K562 (cell line): ENCODE results near the gene SPIB. TPM values are rescaled to one million over a fixed set of nuclear protein-coding genes. Genes with fewer than 3 reads are reported as not detected.

Source experiments
- CBX1 ChIP-seq: sonication (generic); IDR thresholded peaks from 2 replicates; pipeline ENCODE4 v1.6.1; 2016; ENCODE audit warnings: antibody characterized with exemption, low read depth, mild to moderate bottlenecking
- CBX3 ChIP-seq, 2 experiments: IDR thresholded peaks; 1 replicate in 1 of 2; 2 replicates in 1 of 2; pipeline ENCODE4 v1.6.1; 2012; ENCODE audit warnings: inconsistent platforms in 2 of 2, low read length in 2 of 2, borderline replicate concordance in 1 of 2, control low read depth in 1 of 2
- CREB3 ChIP-seq: fragments of 450-650 bp; conservative IDR thresholded peaks from 2 replicates; pipeline ENCODE4 v1.6.1; 2016; ENCODE audit warnings: missing genetic modification characterization, low read depth, mild to moderate bottlenecking, missing compliant biosample characterization, moderate library complexity
- DNMT1 ChIP-seq: fragments of 450-650 bp; IDR thresholded peaks from 2 replicates; pipeline ENCODE4 v1.6.1; 2016; ENCODE audit warnings: antibody characterized with exemption, mild to moderate bottlenecking
- GABPB2 ChIP-seq: fragments of 250-450 bp; sonication (Bioruptor Pico); conservative IDR thresholded peaks from 2 replicates; pipeline ENCODE4 v1.5.1; 2021; ENCODE audit warnings: mild to moderate bottlenecking
- MBD2 ChIP-seq: sonication (generic); IDR thresholded peaks from 2 replicates; pipeline ENCODE4 v1.6.1; 2016; ENCODE audit warnings: low read depth, borderline replicate concordance
- MCM5 ChIP-seq: fragments of 450-650 bp; IDR thresholded peaks from 2 replicates; pipeline ENCODE4 v1.6.1; 2016; ENCODE audit warnings: low read depth
- NFYB ChIP-seq: IDR thresholded peaks from 2 replicates; pipeline ENCODE4 v1.6.1; 2011; ENCODE audit warnings: mild to moderate bottlenecking, moderate library complexity; ENCODE audit not compliant: insufficient read length; ENCODE audit errors: extremely low read depth
- NRF1 ChIP-seq, 2 experiments: fragments of 450-650 bp; IDR thresholded peaks in 1 of 2; conservative IDR thresholded peaks in 1 of 2; 2 replicates each; pipeline ENCODE4 v1.6.1; 2014; ENCODE audit warnings: mild to moderate bottlenecking in 2 of 2
- PHF8 ChIP-seq: fragments of 200-600 bp; sonication (generic); IDR thresholded peaks from 2 replicates; pipeline ENCODE4 v1.6.1; 2012; ENCODE audit warnings: mixed run types, mild to moderate bottlenecking, inconsistent platforms, low read length, moderate library complexity, borderline replicate concordance
- POLR2AphosphoS5 ChIP-seq: IDR thresholded peaks from 2 replicates; pipeline ENCODE4 v1.6.1; 2011; ENCODE audit warnings: mild to moderate bottlenecking, low read depth, low read length, moderate library complexity; ENCODE audit not compliant: control insufficient read depth, insufficient read depth
- POLR2G ChIP-seq: fragments of 200-400 bp; formaldehyde crosslinking; IDR thresholded peaks from 2 replicates; pipeline ENCODE4 v1.6.1; 2017; ENCODE audit warnings: low read depth, mild to moderate bottlenecking, antibody characterized with exemption, low read length, moderate library complexity
- RBFOX2 ChIP-seq: fragments of 200-400 bp; formaldehyde crosslinking; IDR thresholded peaks from 2 replicates; pipeline ENCODE4 v1.6.1; 2017; ENCODE audit warnings: low read depth, mild to moderate bottlenecking, low read length, moderate library complexity
- ZBTB17 ChIP-seq: fragments of 450-650 bp; formaldehyde crosslinking; IDR thresholded peaks from 2 replicates; pipeline ENCODE4 v1.4.0; 2020; ENCODE audit warnings: mild to moderate bottlenecking
- ZBTB33 ChIP-seq: sonication (generic); formaldehyde crosslinking; IDR thresholded peaks from 2 replicates; pipeline ENCODE4 v1.8.1; 2023; ENCODE audit warnings: mild to moderate bottlenecking, missing genetic modification reagents
- ZBTB34 ChIP-seq: fragments of 250-450 bp; sonication (Bioruptor Pico); IDR thresholded peaks from 2 replicates; pipeline ENCODE4 v1.8.0; 2021; ENCODE audit warnings: mild to moderate bottlenecking, moderate library complexity
- ZFP30 ChIP-seq: fragments of 250-450 bp; sonication (Bioruptor Pico); IDR thresholded peaks from 2 replicates; pipeline ENCODE4 v1.8.0; 2022; ENCODE audit warnings: moderate library complexity, mild to moderate bottlenecking, inconsistent platforms, borderline replicate concordance
- ZNF232 ChIP-seq: sonication (generic); formaldehyde crosslinking; IDR thresholded peaks from 2 replicates; pipeline ENCODE4 v1.8.0; 2022; ENCODE audit warnings: mild to moderate bottlenecking, missing genetic modification reagents
- polyA plus RNA-seq, 8 experiments: library from polyadenylated mRNA; depleted of rRNA in 4 of 8; stranded (reverse) in 5 of 8; unstranded in 3 of 8; fragments of >200 nt; fragmentation: Nextera tagmentation in 2 of 8; fragmentation: Illumina TruSeq in 1 of 8; extraction: Ambion mirVana in 2 of 8; extraction: Trizol in 1 of 8; gene quantifications; 2 replicates each; pipeline versions ENCODE4 v1.2.1 to v1.2.3, GENCODE V29; 2011 to 2014; ENCODE audit warnings: inconsistent platforms in 1 of 8, missing spikeins in 1 of 8
- total RNA-seq, 7 experiments: library from RNA; depleted of rRNA in 6 of 7; stranded (reverse); fragments of >200 nt in 6 of 7; fragmentation: Illumina TruSeq in 2 of 7; extraction: Trizol in 2 of 7; gene quantifications; 2 replicates each; pipeline versions ENCODE4 v1.2.1 to v1.2.3, GENCODE V29; 2011 to 2021; ENCODE audit warnings: low replicate concordance in 1 of 7
- TF ChIP-seq, protein P1 (sequence below): IDR thresholded peaks from 2 replicates; pipeline ENCODE4 v1.6.1; 2012; ENCODE audit warnings: low read depth, low read length, improper control_type of control experiment, borderline replicate concordance
- TF ChIP-seq, protein P2 (sequence below): fragments of 200-800 bp; sonication (Bioruptor generic); IDR thresholded peaks from 2 replicates; pipeline ENCODE4 v1.6.1; 2017; ENCODE audit warnings: missing genetic modification characterization, missing compliant biosample characterization

Gene SPIB
- total and polyA plus RNA-seq, 9 of the 15 experiments (the other 6 are each of a cell fraction or from before 2014, with no cell fraction given): 0.06 to 1.0 (median 0.43) TPM; not detected in 1

DNA sequence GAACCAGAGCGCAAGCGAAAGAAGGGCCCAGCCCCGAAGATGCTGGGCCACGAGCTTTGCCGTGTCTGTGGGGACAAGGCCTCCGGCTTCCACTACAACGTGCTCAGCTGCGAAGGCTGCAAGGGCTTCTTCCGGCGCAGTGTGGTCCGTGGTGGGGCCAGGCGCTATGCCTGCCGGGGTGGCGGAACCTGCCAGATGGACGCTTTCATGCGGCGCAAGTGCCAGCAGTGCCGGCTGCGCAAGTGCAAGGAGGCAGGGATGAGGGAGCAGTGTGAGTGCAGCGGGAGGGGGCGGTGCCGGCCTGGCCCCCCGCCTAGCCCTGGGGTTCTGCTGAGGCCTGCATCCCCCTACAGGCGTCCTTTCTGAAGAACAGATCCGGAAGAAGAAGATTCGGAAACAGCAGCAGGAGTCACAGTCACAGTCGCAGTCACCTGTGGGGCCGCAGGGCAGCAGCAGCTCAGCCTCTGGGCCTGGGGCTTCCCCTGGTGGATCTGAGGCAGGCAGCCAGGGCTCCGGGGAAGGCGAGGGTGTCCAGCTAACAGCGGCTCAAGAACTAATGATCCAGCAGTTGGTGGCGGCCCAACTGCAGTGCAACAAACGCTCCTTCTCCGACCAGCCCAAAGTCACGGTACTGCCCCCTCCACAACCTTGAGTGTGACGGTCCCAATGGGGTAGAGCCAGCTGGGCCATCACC lies 40.4 kb upstream of the SPIB start (continued):
- TF ChIP-seq POLR2G: peak; percentile 49
- TF ChIP-seq NFYB: no peak
- TF ChIP-seq CBX1: no peak
- TF ChIP-seq, protein P1, sequence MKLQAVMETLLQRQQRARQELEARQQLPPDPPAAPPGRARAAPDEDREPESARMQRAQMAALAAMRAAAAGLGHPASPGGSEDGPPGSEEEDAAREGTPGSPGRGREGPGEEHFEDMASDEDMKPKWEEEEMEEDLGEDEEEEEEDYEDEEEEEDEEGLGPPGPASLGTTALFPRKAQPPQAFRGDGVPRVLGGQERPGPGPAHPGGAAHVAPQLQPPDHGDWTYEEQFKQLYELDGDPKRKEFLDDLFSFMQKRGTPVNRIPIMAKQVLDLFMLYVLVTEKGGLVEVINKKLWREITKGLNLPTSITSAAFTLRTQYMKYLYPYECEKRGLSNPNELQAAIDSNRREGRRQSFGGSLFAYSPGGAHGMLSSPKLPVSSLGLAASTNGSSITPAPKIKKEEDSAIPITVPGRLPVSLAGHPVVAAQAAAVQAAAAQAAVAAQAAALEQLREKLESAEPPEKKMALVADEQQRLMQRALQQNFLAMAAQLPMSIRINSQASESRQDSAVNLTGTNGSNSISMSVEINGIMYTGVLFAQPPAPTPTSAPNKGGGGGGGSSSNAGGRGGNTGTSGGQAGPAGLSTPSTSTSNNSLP: no peak
- TF ChIP-seq ZBTB17 (CRISPR knock-in tag): no peak
- no peak for TF ChIP-seq MBD2
- no peak for TF ChIP-seq CBX3 (IDR thresholded peaks at IDR 0.05; ENCODE audit: borderline replicate concordance in 1 of 2, low read length in 2 of 2)
- no peak for TF ChIP-seq GABPB2
- no peak for TF ChIP-seq ZFP30
- no peak for TF ChIP-seq MCM5
- TF ChIP-seq ZNF232 (CRISPR knock-in tag): no peak
- peak; percentile 74 for TF ChIP-seq RBFOX2
- TF ChIP-seq, protein P2, sequence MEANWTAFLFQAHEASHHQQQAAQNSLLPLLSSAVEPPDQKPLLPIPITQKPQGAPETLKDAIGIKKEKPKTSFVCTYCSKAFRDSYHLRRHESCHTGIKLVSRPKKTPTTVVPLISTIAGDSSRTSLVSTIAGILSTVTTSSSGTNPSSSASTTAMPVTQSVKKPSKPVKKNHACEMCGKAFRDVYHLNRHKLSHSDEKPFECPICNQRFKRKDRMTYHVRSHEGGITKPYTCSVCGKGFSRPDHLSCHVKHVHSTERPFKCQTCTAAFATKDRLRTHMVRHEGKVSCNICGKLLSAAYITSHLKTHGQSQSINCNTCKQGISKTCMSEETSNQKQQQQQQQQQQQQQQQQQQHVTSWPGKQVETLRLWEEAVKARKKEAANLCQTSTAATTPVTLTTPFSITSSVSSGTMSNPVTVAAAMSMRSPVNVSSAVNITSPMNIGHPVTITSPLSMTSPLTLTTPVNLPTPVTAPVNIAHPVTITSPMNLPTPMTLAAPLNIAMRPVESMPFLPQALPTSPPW (CRISPR knock-in tag): no peak
- TF ChIP-seq PHF8: no peak
- no peak for TF ChIP-seq ZBTB34 (CRISPR knock-in tag)
- TF ChIP-seq ZBTB33: peak; percentile 88
- no peak for TF ChIP-seq POLR2AphosphoS5
- TF ChIP-seq NRF1 (conservative IDR thresholded peaks at IDR 0.05 in 1 of 2, IDR thresholded peaks at IDR 0.05 in 1 of 2): no peak
- TF ChIP-seq CREB3 (tag): no peak
- TF ChIP-seq DNMT1: no peak
